HepG2 (cell line): Measurements from ENCODE around the gene GPATCH2.

Experiments used
- CEBPB ChIP-seq: IDR thresholded peaks from 2 replicates; pipeline ENCODE4 v1.6.1; 2011; ENCODE audit warnings: low read depth, low read length, improper control_type of control experiment, borderline replicate concordance
- CENPX ChIP-seq: sonication (generic); formaldehyde crosslinking; IDR thresholded peaks from 2 replicates; pipeline ENCODE4 v1.9.0; 2021; ENCODE audit warnings: mild to moderate bottlenecking, missing genetic modification reagents, moderate library complexity
- E2F2 ChIP-seq: sonication (generic); formaldehyde crosslinking; IDR thresholded peaks from 2 replicates; pipeline ENCODE4 v1.4.0; 2020; ENCODE audit warnings: missing genetic modification reagents, borderline replicate concordance
- ZNF350 ChIP-seq: sonication (generic); formaldehyde crosslinking; IDR thresholded peaks from 2 replicates; pipeline ENCODE4 v1.4.0; 2020; ENCODE audit warnings: mild to moderate bottlenecking, low read depth, missing genetic modification reagents, borderline replicate concordance
- ZNF670 ChIP-seq: sonication (generic); formaldehyde crosslinking; IDR thresholded peaks from 2 replicates; pipeline ENCODE4 v1.8.0; 2022; ENCODE audit warnings: mild to moderate bottlenecking, missing genetic modification reagents, borderline replicate concordance
- TF ChIP-seq, protein P1 (sequence below): sonication (generic); formaldehyde crosslinking; IDR thresholded peaks from 2 replicates; pipeline ENCODE4 v1.4.0; 2020; ENCODE audit warnings: mild to moderate bottlenecking, missing genetic modification reagents

DNA sequence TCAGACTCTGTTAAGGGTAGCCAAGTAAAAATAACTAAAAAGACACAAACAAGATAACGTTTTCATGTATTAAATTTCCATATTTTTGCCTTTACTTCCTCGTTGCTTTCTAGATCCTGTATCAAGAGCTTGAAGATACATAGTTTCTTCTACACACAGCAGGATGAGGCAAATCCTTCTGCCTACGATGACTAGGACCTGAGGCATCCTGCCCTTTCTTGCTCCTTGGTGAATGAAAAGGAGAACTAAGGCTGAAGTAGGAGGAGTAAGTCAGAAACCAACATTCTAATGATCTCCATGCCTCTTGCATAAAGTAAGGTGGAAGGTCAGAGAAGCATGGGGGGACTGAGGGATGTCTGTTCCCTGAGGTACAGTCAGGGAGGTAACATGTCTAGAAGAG is 102.6 kb downstream of the GPATCH2 start:
- TF ChIP-seq CENPX (CRISPR knock-in tag) = no peak
- TF ChIP-seq, protein P1, sequence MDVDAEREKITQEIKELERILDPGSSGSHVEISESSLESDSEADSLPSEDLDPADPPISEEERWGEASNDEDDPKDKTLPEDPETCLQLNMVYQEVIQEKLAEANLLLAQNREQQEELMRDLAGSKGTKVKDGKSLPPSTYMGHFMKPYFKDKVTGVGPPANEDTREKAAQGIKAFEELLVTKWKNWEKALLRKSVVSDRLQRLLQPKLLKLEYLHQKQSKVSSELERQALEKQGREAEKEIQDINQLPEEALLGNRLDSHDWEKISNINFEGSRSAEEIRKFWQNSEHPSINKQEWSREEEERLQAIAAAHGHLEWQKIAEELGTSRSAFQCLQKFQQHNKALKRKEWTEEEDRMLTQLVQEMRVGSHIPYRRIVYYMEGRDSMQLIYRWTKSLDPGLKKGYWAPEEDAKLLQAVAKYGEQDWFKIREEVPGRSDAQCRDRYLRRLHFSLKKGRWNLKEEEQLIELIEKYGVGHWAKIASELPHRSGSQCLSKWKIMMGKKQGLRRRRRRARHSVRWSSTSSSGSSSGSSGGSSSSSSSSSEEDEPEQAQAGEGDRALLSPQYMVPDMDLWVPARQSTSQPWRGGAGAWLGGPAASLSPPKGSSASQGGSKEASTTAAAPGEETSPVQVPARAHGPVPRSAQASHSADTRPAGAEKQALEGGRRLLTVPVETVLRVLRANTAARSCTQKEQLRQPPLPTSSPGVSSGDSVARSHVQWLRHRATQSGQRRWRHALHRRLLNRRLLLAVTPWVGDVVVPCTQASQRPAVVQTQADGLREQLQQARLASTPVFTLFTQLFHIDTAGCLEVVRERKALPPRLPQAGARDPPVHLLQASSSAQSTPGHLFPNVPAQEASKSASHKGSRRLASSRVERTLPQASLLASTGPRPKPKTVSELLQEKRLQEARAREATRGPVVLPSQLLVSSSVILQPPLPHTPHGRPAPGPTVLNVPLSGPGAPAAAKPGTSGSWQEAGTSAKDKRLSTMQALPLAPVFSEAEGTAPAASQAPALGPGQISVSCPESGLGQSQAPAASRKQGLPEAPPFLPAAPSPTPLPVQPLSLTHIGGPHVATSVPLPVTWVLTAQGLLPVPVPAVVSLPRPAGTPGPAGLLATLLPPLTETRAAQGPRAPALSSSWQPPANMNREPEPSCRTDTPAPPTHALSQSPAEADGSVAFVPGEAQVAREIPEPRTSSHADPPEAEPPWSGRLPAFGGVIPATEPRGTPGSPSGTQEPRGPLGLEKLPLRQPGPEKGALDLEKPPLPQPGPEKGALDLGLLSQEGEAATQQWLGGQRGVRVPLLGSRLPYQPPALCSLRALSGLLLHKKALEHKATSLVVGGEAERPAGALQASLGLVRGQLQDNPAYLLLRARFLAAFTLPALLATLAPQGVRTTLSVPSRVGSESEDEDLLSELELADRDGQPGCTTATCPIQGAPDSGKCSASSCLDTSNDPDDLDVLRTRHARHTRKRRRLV (CRISPR knock-in tag) = no peak
- no peak for TF ChIP-seq CEBPB
- TF ChIP-seq ZNF350 (CRISPR knock-in tag) = no peak
- TF ChIP-seq E2F2 = no peak
- TF ChIP-seq ZNF670 (CRISPR knock-in tag) = no peak
